WTC11 (cell line): ENCODE data around the gene CDCP1.
"Not testable (repeated sequence)": the region's sequence is repeated elsewhere in the genome, so short reads cannot be mapped to it uniquely, and the experiment has no call there.

Experiments used
- E2F4 ChIP-seq: sonication (generic); formaldehyde crosslinking; IDR thresholded peaks from 2 replicates; pipeline ENCODE4 v1.8.1; 2022; ENCODE audit warnings: low read depth, mild to moderate bottlenecking, moderate library complexity, missing genetic modification reagents, borderline replicate concordance
- FOXK1 ChIP-seq: sonication (generic); formaldehyde crosslinking; IDR thresholded peaks from 2 replicates; pipeline ENCODE4 v1.8.0; 2022; ENCODE audit warnings: mild to moderate bottlenecking, moderate library complexity, missing genetic modification reagents
- PREB ChIP-seq: sonication (generic); formaldehyde crosslinking; IDR thresholded peaks from 2 replicates; pipeline ENCODE4 v1.8.1; 2022; ENCODE audit warnings: mild to moderate bottlenecking, missing genetic modification reagents, moderate library complexity, borderline replicate concordance
- TF ChIP-seq, protein P1 (sequence below): fragments of 200-600 bp; IDR thresholded peaks from 2 replicates; pipeline ENCODE4 v1.8.0; 2022; ENCODE audit warnings: antibody characterized with exemption
- TF ChIP-seq, protein P2 (sequence below): sonication (generic); formaldehyde crosslinking; IDR thresholded peaks from 2 replicates; pipeline ENCODE4 v1.8.0; 2022; ENCODE audit warnings: mild to moderate bottlenecking, missing genetic modification reagents

DNA sequence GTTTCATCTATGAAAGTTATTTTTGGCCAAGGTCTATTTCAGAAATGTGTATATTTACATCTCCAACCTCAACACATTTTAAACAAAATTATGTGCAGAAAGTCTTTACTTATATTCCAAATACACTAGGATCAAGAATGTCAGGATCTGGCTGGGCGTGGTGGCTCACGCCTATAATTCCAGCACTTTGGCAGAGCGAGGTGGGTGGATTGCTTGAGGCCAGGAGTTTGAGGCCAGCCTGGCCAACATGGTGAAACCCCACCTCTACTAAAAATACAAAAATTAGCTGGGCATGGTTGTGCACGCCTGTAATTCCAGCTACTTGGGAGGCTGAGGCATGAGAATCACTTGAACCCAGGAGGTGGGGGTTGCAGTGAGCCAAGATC is 5.4 kb downstream of the CDCP1 start:
- TF ChIP-seq, protein P1, sequence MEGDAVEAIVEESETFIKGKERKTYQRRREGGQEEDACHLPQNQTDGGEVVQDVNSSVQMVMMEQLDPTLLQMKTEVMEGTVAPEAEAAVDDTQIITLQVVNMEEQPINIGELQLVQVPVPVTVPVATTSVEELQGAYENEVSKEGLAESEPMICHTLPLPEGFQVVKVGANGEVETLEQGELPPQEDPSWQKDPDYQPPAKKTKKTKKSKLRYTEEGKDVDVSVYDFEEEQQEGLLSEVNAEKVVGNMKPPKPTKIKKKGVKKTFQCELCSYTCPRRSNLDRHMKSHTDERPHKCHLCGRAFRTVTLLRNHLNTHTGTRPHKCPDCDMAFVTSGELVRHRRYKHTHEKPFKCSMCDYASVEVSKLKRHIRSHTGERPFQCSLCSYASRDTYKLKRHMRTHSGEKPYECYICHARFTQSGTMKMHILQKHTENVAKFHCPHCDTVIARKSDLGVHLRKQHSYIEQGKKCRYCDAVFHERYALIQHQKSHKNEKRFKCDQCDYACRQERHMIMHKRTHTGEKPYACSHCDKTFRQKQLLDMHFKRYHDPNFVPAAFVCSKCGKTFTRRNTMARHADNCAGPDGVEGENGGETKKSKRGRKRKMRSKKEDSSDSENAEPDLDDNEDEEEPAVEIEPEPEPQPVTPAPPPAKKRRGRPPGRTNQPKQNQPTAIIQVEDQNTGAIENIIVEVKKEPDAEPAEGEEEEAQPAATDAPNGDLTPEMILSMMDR: not testable (repeated sequence)
- TF ChIP-seq, protein P2, sequence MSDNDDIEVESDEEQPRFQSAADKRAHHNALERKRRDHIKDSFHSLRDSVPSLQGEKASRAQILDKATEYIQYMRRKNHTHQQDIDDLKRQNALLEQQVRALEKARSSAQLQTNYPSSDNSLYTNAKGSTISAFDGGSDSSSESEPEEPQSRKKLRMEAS: not testable (repeated sequence)
- TF ChIP-seq E2F4, PREB, FOXK1 (CRISPR knock-in tag): not testable (repeated sequence)
